CD14-positive monocyte (primary cell): ENCODE results near the gene SRGAP2C. TPM values are rescaled to one million over a fixed set of nuclear protein-coding genes. Genes with fewer than 3 reads are reported as not detected.
"Not testable (repeated sequence)": the region's sequence is repeated elsewhere in the genome, so short reads cannot be mapped to it uniquely, and the experiment has no call there.

ENCODE experiments used
- DNase-seq, 3 donors: peaks; one replicate each; pipeline ENCODE4 v3.0.0-alpha.2; 2011 to 2022
- H2AFZ ChIP-seq: 2 replicates; pipeline ENCODE4 v1.6.0; 2012; ENCODE audit warnings: mild to moderate bottlenecking, low read depth, low read length, inconsistent platforms; ENCODE audit not compliant: insufficient read depth, poor library complexity, severe bottlenecking
- H3K27ac ChIP-seq, 2 donors: 1 replicate in 1 of 2; 2 replicates in 1 of 2; pipeline ENCODE4 v1.5.1; 2012 to 2013; ENCODE audit warnings: low read length in 2 of 2, control low read depth in 1 of 2, inconsistent platforms in 1 of 2, low read depth in 1 of 2, mild to moderate bottlenecking in 1 of 2
- H3K27me3 ChIP-seq, 2 donors: one replicate each; pipeline versions ENCODE4 v1.6.0 to v1.6.1; 2011 to 2013; ENCODE audit warnings: low read length in 2 of 2; ENCODE audit not compliant: control insufficient read depth in 2 of 2, insufficient read depth in 2 of 2
- H3K36me3 ChIP-seq, 2 donors: replicated peaks in 1 of 2; 1 replicate in 1 of 2; 2 replicates in 1 of 2; pipeline versions ENCODE4 v1.5.1 to v1.6.1; 2012 to 2013; ENCODE audit warnings: low read length in 2 of 2, control low read depth in 1 of 2, inconsistent platforms in 1 of 2, mild to moderate bottlenecking in 1 of 2; ENCODE audit not compliant: insufficient read depth in 2 of 2, control insufficient read depth in 1 of 2
- H3K4me1 ChIP-seq, 2 donors: 1 replicate in 1 of 2; 2 replicates in 1 of 2; pipeline versions ENCODE4 v1.5.1 to v1.6.1; 2012 to 2013; ENCODE audit warnings: low read length in 2 of 2, control low read depth in 1 of 2, inconsistent platforms in 1 of 2, mild to moderate bottlenecking in 1 of 2, moderate library complexity in 1 of 2; ENCODE audit not compliant: insufficient read depth in 2 of 2, control insufficient read depth in 1 of 2
- H3K4me2 ChIP-seq: replicated peaks from 2 replicates; pipeline ENCODE3; 2012; ENCODE audit warnings: low read length, moderate library complexity, mild to moderate bottlenecking; ENCODE audit not compliant: poor library complexity, severe bottlenecking; ENCODE audit errors: extremely low read depth
- H3K4me3 ChIP-seq, 3 experiments: fragments of 200-600 bp in 1 of 3; sonication (generic) in 1 of 3; replicated peaks in 1 of 3; 1 replicate in 2 of 3; 2 replicates in 1 of 3; pipeline ENCODE4 v1.5.1; 2011 to 2013; ENCODE audit warnings: low read length in 3 of 3, mild to moderate bottlenecking in 3 of 3, control low read depth in 2 of 3, low read depth in 2 of 3, inconsistent platforms in 1 of 3, moderate library complexity in 1 of 3
- H3K79me2 ChIP-seq: 2 replicates; pipeline ENCODE4 v1.6.0; 2012; ENCODE audit warnings: mild to moderate bottlenecking, control low read depth, inconsistent platforms, low read length, moderate library complexity; ENCODE audit not compliant: insufficient read depth
- H3K9ac ChIP-seq: 2 replicates; pipeline ENCODE4 v1.6.0; 2017; ENCODE audit warnings: low read length, mild to moderate bottlenecking; ENCODE audit not compliant: insufficient read depth, poor library complexity, severe bottlenecking
- H3K9me3 ChIP-seq, 2 donors: replicated peaks in 1 of 2; 1 replicate in 1 of 2; 2 replicates in 1 of 2; pipeline versions ENCODE4 v1.5.1 to v1.6.1; 2012 to 2013; ENCODE audit warnings: low read length in 2 of 2, control low read depth in 1 of 2; ENCODE audit not compliant: control insufficient read depth in 1 of 2, insufficient read depth in 1 of 2
- H4K20me1 ChIP-seq: 2 replicates; pipeline ENCODE4 v1.6.0; 2012; ENCODE audit warnings: mild to moderate bottlenecking, low read length, control low read depth, moderate library complexity; ENCODE audit not compliant: insufficient read depth
- H3K27ac Mint-ChIP-seq, 7 donors: one replicate each; pipeline ENCODE4 v1.8.0; 2020; ENCODE audit warnings: mild to moderate bottlenecking in 7 of 7, mixed read lengths in 7 of 7, moderate library complexity in 6 of 7, inconsistent platforms in 2 of 7
- H3K27me3 Mint-ChIP-seq, 3 donors: one replicate each; pipeline ENCODE4 v1.8.0; 2021 to 2022; ENCODE audit warnings: low read depth in 3 of 3, mild to moderate bottlenecking in 3 of 3, mixed read lengths in 3 of 3, moderate library complexity in 3 of 3, inconsistent platforms in 1 of 3
- H3K36me3 Mint-ChIP-seq, 2 donors: one replicate each; pipeline ENCODE4 v1.8.0; 2020; ENCODE audit warnings: mixed read lengths in 2 of 2, inconsistent platforms in 1 of 2, mild to moderate bottlenecking in 1 of 2
- H3K4me1 Mint-ChIP-seq: one replicate; pipeline ENCODE4 v1.8.0; 2020; ENCODE audit warnings: mild to moderate bottlenecking, mixed read lengths
- H3K4me3 Mint-ChIP-seq, 2 donors: one replicate each; pipeline ENCODE4 v1.8.0; 2020; ENCODE audit warnings: mild to moderate bottlenecking in 2 of 2, mixed read lengths in 2 of 2, moderate library complexity in 1 of 2
- H3K9me3 Mint-ChIP-seq, 7 donors: one replicate each; pipeline ENCODE4 v1.8.0; 2020 to 2022; ENCODE audit warnings: mixed read lengths in 7 of 7, mild to moderate bottlenecking in 6 of 7, moderate library complexity in 6 of 7, inconsistent platforms in 2 of 7
- WGBS: methylation state at CpG from one replicate; pipeline ENCODE4 v1.1.5; 2013; ENCODE audit warnings: missing lambda C conversion rate; ENCODE audit not compliant: insufficient coverage; 5-methylcytosine and 5-hydroxymethylcytosine counted together
- intact Hi-C, 2 donors: fragments of 100-400 bp; cut with micrococcal nuclease; formaldehyde crosslinking; loops; one replicate each; pipeline versions ENCODE4 v1.15.0 to v1.15.1; 2023
- polyA plus RNA-seq, 3 donors: library from polyadenylated mRNA; depleted of rRNA in 1 of 3; unstranded in 2 of 3; stranded (reverse) in 1 of 3; fragments of 300-500 nt in 2 of 3; fragments of >200 nt in 1 of 3; fragmentation: Illumina TruSeq in 2 of 3; gene quantifications; 1 replicate in 2 of 3; 2 replicates in 1 of 3; pipeline ENCODE4 v1.2.3, GENCODE V29; 2012 to 2021

SRGAP2C gene
- polyA plus RNA-seq, 3 donors, result 3.7 to 13.5 (median 5.4) TPM

- DNase-seq, H3K36me3 Mint-ChIP-seq, H3K9me3 ChIP-seq, H3K9ac ChIP-seq, H4K20me1 ChIP-seq, H3K4me3 Mint-ChIP-seq, H3K79me2 ChIP-seq, H3K4me1 ChIP-seq, H3K27ac Mint-ChIP-seq, H2AFZ ChIP-seq, intact Hi-C loops, H3K9me3 Mint-ChIP-seq, H3K4me2 ChIP-seq, H3K4me1 Mint-ChIP-seq, H3K27ac ChIP-seq, H3K27me3 Mint-ChIP-seq, H3K27me3 ChIP-seq, H3K4me3 ChIP-seq, H3K36me3 ChIP-seq: not testable (repeated sequence)
- WGBS, result no CpG with 5 or more reads among the region's 4 CpGs
These were observed 113.8 kb downstream of the SRGAP2C start for GRCh38 chr1:121298529-121298928.

GRCh38 chr1:121299514-121300149, 114.9 kb downstream of the SRGAP2C start:
- no CpG with 5 or more reads among the region's 6 CpGs for WGBS
- H3K4me1 ChIP-seq, H3K27ac ChIP-seq, H3K9ac ChIP-seq, H3K4me1 Mint-ChIP-seq, DNase-seq, H3K4me2 ChIP-seq, H3K27ac Mint-ChIP-seq, H4K20me1 ChIP-seq, H3K9me3 Mint-ChIP-seq, intact Hi-C loops, H3K9me3 ChIP-seq, H3K36me3 Mint-ChIP-seq, H3K27me3 Mint-ChIP-seq, H3K4me3 Mint-ChIP-seq, H2AFZ ChIP-seq, H3K79me2 ChIP-seq, H3K4me3 ChIP-seq, H3K36me3 ChIP-seq, H3K27me3 ChIP-seq: not testable (repeated sequence)

GRCh38 chr1:121301876-121302275, 117.1 kb downstream of the SRGAP2C start:
- WGBS, result no CpG with 5 or more reads among the region's 2 CpGs
- H2AFZ ChIP-seq, H3K4me1 ChIP-seq, H4K20me1 ChIP-seq, H3K27me3 Mint-ChIP-seq, H3K9me3 Mint-ChIP-seq, H3K9ac ChIP-seq, H3K36me3 ChIP-seq, H3K36me3 Mint-ChIP-seq, H3K4me1 Mint-ChIP-seq, H3K9me3 ChIP-seq, H3K4me3 Mint-ChIP-seq, H3K4me3 ChIP-seq, H3K27ac Mint-ChIP-seq, intact Hi-C loops, H3K4me2 ChIP-seq, H3K27ac ChIP-seq, DNase-seq, H3K79me2 ChIP-seq, H3K27me3 ChIP-seq: not testable (repeated sequence)

GRCh38 chr1:121307759-121308158, 123.0 kb downstream of the SRGAP2C start:
- H3K4me1 Mint-ChIP-seq, H3K27me3 ChIP-seq, H4K20me1 ChIP-seq, H3K79me2 ChIP-seq, H3K27me3 Mint-ChIP-seq, H3K27ac Mint-ChIP-seq, H3K9ac ChIP-seq, H3K36me3 ChIP-seq, H3K4me2 ChIP-seq, H3K27ac ChIP-seq, H2AFZ ChIP-seq, H3K9me3 ChIP-seq, DNase-seq, intact Hi-C loops, H3K4me1 ChIP-seq, H3K4me3 Mint-ChIP-seq, H3K9me3 Mint-ChIP-seq, H3K36me3 Mint-ChIP-seq, H3K4me3 ChIP-seq: not testable (repeated sequence)
- WGBS, result no CpG with 5 or more reads among the region's 3 CpGs
